WTC11 (cell line): Measurements from ENCODE around the gene TBC1D22A. TPM values are rescaled to one million over a fixed set of nuclear protein-coding genes. Genes with fewer than 3 reads are reported as not detected.

Experiments
- ATAC-seq: fragments of 200-7000 bp; cut with Tn5 transposase; 2 replicates; pipeline ENCODE4 v1.10.0; 2021; ENCODE audit warnings: mild to moderate bottlenecking, moderate library complexity
- CTCF ChIA-PET: fragments of 300-600 bp; sonication (Branson Sonifier 250); formaldehyde crosslinking; loops from one replicate; lab custom pipeline; 2021; ENCODE audit warnings: antibody characterized with exemption; lab: Charles Lee
- POLR2A ChIA-PET: fragments of 350-600 bp; sonication (Branson Sonifier 250); formaldehyde crosslinking; loops from one replicate; lab custom pipeline; 2021; ENCODE audit warnings: antibody characterized with exemption; lab: Charles Lee
- DNase-seq: peaks from one replicate; pipeline ENCODE4 v3.0.0; 2021; ENCODE audit warnings: low spot score
- H3K27ac Mint-ChIP-seq: 2 replicates; pipeline ENCODE4 v1.8.0; 2021; ENCODE audit warnings: mixed read lengths
- H3K27me3 Mint-ChIP-seq: 2 replicates; pipeline ENCODE4 v1.8.0; 2021; ENCODE audit warnings: low read depth, mild to moderate bottlenecking, moderate library complexity, mixed read lengths
- H3K36me3 Mint-ChIP-seq: 2 replicates; pipeline ENCODE4 v1.8.0; 2021; ENCODE audit warnings: mixed read lengths
- H3K4me1 Mint-ChIP-seq: 2 replicates; pipeline ENCODE4 v1.8.0; 2022; ENCODE audit warnings: mixed read lengths
- H3K4me3 Mint-ChIP-seq: 2 replicates; pipeline ENCODE4 v1.8.0; 2021; ENCODE audit warnings: mild to moderate bottlenecking, moderate library complexity, mixed read lengths
- H3K9me3 Mint-ChIP-seq: 2 replicates; pipeline ENCODE4 v1.8.0; 2021; ENCODE audit warnings: mixed read lengths
- ATF1 ChIP-seq: sonication (generic); formaldehyde crosslinking; IDR thresholded peaks from 2 replicates; pipeline ENCODE4 v1.8.1; 2023; ENCODE audit warnings: mild to moderate bottlenecking, moderate library complexity, missing genetic modification reagents
- E2F1 ChIP-seq: sonication (generic); formaldehyde crosslinking; IDR thresholded peaks from 2 replicates; pipeline ENCODE4 v1.8.0; 2022; ENCODE audit warnings: mild to moderate bottlenecking, missing genetic modification reagents
- ETV6 ChIP-seq: sonication (generic); formaldehyde crosslinking; IDR thresholded peaks from 2 replicates; pipeline ENCODE4 v1.8.1; 2022; ENCODE audit warnings: mild to moderate bottlenecking, missing genetic modification reagents
- FOXJ3 ChIP-seq: sonication (generic); formaldehyde crosslinking; IDR thresholded peaks from 2 replicates; pipeline ENCODE4 v1.9.0; 2021; ENCODE audit warnings: missing genetic modification reagents, mild to moderate bottlenecking, borderline replicate concordance
- FOXP1 ChIP-seq: sonication (generic); formaldehyde crosslinking; IDR thresholded peaks from 2 replicates; pipeline ENCODE4 v1.8.0; 2022; ENCODE audit warnings: missing genetic modification reagents, mild to moderate bottlenecking, moderate library complexity, borderline replicate concordance
- JUN ChIP-seq: sonication (generic); formaldehyde crosslinking; IDR thresholded peaks from 2 replicates; pipeline ENCODE4 v1.8.0; 2023; ENCODE audit warnings: mild to moderate bottlenecking, missing genetic modification reagents
- MXD4 ChIP-seq: fragments of 250-450 bp; sonication (Bioruptor Pico); IDR thresholded peaks from 2 replicates; pipeline ENCODE4 v1.8.0; 2021; ENCODE audit warnings: mild to moderate bottlenecking, moderate library complexity, borderline replicate concordance
- MYBL2 ChIP-seq: sonication (generic); formaldehyde crosslinking; IDR thresholded peaks from 2 replicates; pipeline ENCODE4 v1.8.1; 2023; ENCODE audit warnings: mild to moderate bottlenecking, moderate library complexity, missing genetic modification reagents
- NFATC4 ChIP-seq: fragments of 250-450 bp; sonication (Bioruptor Pico); IDR thresholded peaks from 2 replicates; pipeline ENCODE4 v1.9.0; 2021; ENCODE audit warnings: mild to moderate bottlenecking
- NR1H2 ChIP-seq: sonication (generic); formaldehyde crosslinking; IDR thresholded peaks from 2 replicates; pipeline ENCODE4 v1.9.0; 2021; ENCODE audit warnings: mild to moderate bottlenecking, moderate library complexity, missing genetic modification reagents
- SMAD4 ChIP-seq: sonication (generic); formaldehyde crosslinking; IDR thresholded peaks from 2 replicates; pipeline ENCODE4 v1.8.0; 2022; ENCODE audit warnings: mild to moderate bottlenecking, missing genetic modification reagents
- TEAD1 ChIP-seq: sonication (generic); formaldehyde crosslinking; IDR thresholded peaks from 2 replicates; pipeline ENCODE4 v1.8.0; 2022; ENCODE audit warnings: mild to moderate bottlenecking, missing genetic modification reagents
- USF1 ChIP-seq: sonication (generic); formaldehyde crosslinking; IDR thresholded peaks from 2 replicates; pipeline ENCODE4 v1.8.0; 2022; ENCODE audit warnings: mild to moderate bottlenecking, missing genetic modification reagents
- USF2 ChIP-seq: sonication (generic); formaldehyde crosslinking; IDR thresholded peaks from 2 replicates; pipeline ENCODE4 v1.8.1; 2023; ENCODE audit warnings: mild to moderate bottlenecking, missing genetic modification reagents, moderate library complexity
- ZNF121 ChIP-seq: sonication (generic); formaldehyde crosslinking; IDR thresholded peaks from 2 replicates; pipeline ENCODE4 v1.8.0; 2023; ENCODE audit warnings: missing genetic modification reagents
- ZNF532 ChIP-seq: fragments of 250-450 bp; sonication (Bioruptor Pico); IDR thresholded peaks from 2 replicates; pipeline ENCODE4 v1.9.0; 2021; ENCODE audit warnings: mild to moderate bottlenecking, borderline replicate concordance
- total RNA-seq: library from RNA; stranded (reverse); gene quantifications from 3 replicates; pipeline ENCODE4 v1.2.3, GENCODE V29; 2021
- TF ChIP-seq, protein P1 (sequence below): fragments of 250-450 bp; sonication (Bioruptor Pico); IDR thresholded peaks from 2 replicates; pipeline ENCODE4 v1.9.0; 2021; ENCODE audit warnings: moderate library complexity, mild to moderate bottlenecking, inconsistent platforms, borderline replicate concordance
- TF ChIP-seq, protein P2 (sequence below): sonication (generic); formaldehyde crosslinking; conservative IDR thresholded peaks from 2 replicates; pipeline ENCODE4 v1.8.1; 2023; ENCODE audit warnings: mild to moderate bottlenecking, low read depth, missing genetic modification reagents, moderate library complexity
- TF ChIP-seq, protein P3 (sequence below): sonication (generic); formaldehyde crosslinking; IDR thresholded peaks from 2 replicates; pipeline ENCODE4 v1.8.0; 2023; ENCODE audit warnings: missing genetic modification reagents
- TF ChIP-seq, protein P4 (sequence below): sonication (generic); formaldehyde crosslinking; IDR thresholded peaks from 2 replicates; pipeline ENCODE4 v1.8.1; 2023; ENCODE audit warnings: mild to moderate bottlenecking, missing genetic modification reagents, moderate library complexity

TBC1D22A gene
- total RNA-seq, 1 experiment from 2014 or later = 18.1 TPM

GRCh38 chr22:46843821-46844255 lies 81.4 kb downstream of the TBC1D22A start:
- H3K27me3 Mint-ChIP-seq = no peaks in the 10 kb centered on the region
- peak overlapping the region; percentile 66; the same call in 1 of the 2 replicates for H3K27ac Mint-ChIP-seq
- no peak for DNase-seq
- H3K9me3 Mint-ChIP-seq = no peaks in the 10 kb centered on the region
- TF ChIP-seq MXD4 (no peak), JUN (CRISPR knock-in tag) (no peak), SMAD4 (no peak), USF2 (no peak), MYBL2 (CRISPR knock-in tag) (no peak), FOXP1 (no peak), TEAD1 (CRISPR knock-in tag) (no peak), ETV6 (CRISPR knock-in tag) (no peak), E2F1 (no peak), ATF1 (CRISPR knock-in tag) (no peak), ZNF532 (CRISPR knock-in tag) (no peak), FOXJ3 (CRISPR knock-in tag) (no peak), NFATC4 (no peak), NR1H2 (CRISPR knock-in tag) (no peak), USF1 (CRISPR knock-in tag) (no peak), ZNF121 (CRISPR knock-in tag) (no peak)
- TF ChIP-seq, protein P1, sequence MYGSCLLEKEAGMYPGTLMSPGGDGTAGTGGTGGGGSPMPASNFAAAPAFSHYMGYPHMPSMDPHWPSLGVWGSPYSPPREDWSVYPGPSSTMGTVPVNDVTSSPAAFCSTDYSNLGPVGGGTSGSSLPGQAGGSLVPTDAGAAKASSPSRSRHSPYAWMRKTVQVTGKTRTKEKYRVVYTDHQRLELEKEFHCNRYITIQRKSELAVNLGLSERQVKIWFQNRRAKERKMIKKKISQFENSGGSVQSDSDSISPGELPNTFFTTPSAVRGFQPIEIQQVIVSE (CRISPR knock-in tag) = no peak
- TF ChIP-seq, protein P2, sequence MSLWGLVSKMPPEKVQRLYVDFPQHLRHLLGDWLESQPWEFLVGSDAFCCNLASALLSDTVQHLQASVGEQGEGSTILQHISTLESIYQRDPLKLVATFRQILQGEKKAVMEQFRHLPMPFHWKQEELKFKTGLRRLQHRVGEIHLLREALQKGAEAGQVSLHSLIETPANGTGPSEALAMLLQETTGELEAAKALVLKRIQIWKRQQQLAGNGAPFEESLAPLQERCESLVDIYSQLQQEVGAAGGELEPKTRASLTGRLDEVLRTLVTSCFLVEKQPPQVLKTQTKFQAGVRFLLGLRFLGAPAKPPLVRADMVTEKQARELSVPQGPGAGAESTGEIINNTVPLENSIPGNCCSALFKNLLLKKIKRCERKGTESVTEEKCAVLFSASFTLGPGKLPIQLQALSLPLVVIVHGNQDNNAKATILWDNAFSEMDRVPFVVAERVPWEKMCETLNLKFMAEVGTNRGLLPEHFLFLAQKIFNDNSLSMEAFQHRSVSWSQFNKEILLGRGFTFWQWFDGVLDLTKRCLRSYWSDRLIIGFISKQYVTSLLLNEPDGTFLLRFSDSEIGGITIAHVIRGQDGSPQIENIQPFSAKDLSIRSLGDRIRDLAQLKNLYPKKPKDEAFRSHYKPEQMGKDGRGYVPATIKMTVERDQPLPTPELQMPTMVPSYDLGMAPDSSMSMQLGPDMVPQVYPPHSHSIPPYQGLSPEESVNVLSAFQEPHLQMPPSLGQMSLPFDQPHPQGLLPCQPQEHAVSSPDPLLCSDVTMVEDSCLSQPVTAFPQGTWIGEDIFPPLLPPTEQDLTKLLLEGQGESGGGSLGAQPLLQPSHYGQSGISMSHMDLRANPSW (CRISPR knock-in tag) = no peak
- TF ChIP-seq, protein P3, sequence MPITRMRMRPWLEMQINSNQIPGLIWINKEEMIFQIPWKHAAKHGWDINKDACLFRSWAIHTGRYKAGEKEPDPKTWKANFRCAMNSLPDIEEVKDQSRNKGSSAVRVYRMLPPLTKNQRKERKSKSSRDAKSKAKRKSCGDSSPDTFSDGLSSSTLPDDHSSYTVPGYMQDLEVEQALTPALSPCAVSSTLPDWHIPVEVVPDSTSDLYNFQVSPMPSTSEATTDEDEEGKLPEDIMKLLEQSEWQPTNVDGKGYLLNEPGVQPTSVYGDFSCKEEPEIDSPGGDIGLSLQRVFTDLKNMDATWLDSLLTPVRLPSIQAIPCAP = no peak
- TF ChIP-seq, protein P4, sequence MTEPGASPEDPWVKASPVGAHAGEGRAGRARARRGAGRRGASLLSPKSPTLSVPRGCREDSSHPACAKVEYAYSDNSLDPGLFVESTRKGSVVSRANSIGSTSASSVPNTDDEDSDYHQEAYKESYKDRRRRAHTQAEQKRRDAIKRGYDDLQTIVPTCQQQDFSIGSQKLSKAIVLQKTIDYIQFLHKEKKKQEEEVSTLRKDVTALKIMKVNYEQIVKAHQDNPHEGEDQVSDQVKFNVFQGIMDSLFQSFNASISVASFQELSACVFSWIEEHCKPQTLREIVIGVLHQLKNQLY (CRISPR knock-in tag) = no peak
- TF ChIP-seq, all 79 proteins: peak for 0
- H3K4me3 Mint-ChIP-seq = no peak overlapping the region
- H3K4me1 Mint-ChIP-seq = peaks cover 11% of the 10 kb centered on the region
- ChIA-PET POLR2A (no interaction called here), CTCF (interaction anchor here (2.6 to 2.7 kb wide), 2 partner anchors 11 to 17 kb away, joined by 14 to 20 read pairs; no protein-coding TSS in a partner anchor)
- H3K36me3 Mint-ChIP-seq = peaks cover 6% of the 10 kb centered on the region
- ATAC-seq = no peak
